SK-N-SH (cell line): Measurements from ENCODE around the gene SLC16A8.

Source experiments
- JUND ChIP-seq: IDR thresholded peaks from 2 replicates; pipeline ENCODE4 v1.4.0; 2012
- TF ChIP-seq, protein P1 (sequence below): fragments of 200-600 bp; sonication (generic); IDR thresholded peaks from 2 replicates; pipeline ENCODE4 v1.6.1; 2017; ENCODE audit warnings: antibody characterized with exemption, mild to moderate bottlenecking, moderate library complexity

DNA sequence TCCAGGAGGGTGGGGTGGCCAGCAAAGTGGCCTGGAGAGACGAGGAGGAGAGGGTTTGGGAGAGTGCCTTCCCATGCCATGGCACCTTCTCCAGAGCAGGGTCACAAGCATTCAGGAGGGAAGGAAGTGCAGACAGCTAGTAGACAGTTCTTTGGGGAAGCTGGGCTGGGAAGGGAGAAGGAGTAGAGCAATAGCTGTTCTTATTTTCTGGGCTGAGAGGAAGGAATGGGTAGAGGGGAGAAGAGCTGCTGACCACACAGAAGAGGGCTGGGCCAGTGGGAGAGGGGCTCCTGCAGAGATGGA, 41.5 kb downstream of the SLC16A8 start:
- TF ChIP-seq JUND: no peak
- TF ChIP-seq, protein P1, sequence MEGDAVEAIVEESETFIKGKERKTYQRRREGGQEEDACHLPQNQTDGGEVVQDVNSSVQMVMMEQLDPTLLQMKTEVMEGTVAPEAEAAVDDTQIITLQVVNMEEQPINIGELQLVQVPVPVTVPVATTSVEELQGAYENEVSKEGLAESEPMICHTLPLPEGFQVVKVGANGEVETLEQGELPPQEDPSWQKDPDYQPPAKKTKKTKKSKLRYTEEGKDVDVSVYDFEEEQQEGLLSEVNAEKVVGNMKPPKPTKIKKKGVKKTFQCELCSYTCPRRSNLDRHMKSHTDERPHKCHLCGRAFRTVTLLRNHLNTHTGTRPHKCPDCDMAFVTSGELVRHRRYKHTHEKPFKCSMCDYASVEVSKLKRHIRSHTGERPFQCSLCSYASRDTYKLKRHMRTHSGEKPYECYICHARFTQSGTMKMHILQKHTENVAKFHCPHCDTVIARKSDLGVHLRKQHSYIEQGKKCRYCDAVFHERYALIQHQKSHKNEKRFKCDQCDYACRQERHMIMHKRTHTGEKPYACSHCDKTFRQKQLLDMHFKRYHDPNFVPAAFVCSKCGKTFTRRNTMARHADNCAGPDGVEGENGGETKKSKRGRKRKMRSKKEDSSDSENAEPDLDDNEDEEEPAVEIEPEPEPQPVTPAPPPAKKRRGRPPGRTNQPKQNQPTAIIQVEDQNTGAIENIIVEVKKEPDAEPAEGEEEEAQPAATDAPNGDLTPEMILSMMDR: no peak
